Nephron (organoid): Measurements from ENCODE around the gene XCR1.

Experiments used
- H3K27ac Mint-ChIP-seq, 3 experiments: 2 replicates each; pipeline ENCODE4 v1.8.0; 2020; ENCODE audit warnings: mixed read lengths in 3 of 3, mild to moderate bottlenecking in 2 of 3, moderate library complexity in 1 of 3
- H3K27me3 Mint-ChIP-seq: 2 replicates; pipeline ENCODE4 v1.8.0; 2021; ENCODE audit warnings: low read depth, mild to moderate bottlenecking, moderate library complexity, mixed read lengths
- H3K36me3 Mint-ChIP-seq: 2 replicates; pipeline ENCODE4 v1.8.0; 2020; ENCODE audit warnings: low read depth, mixed read lengths
- H3K4me1 Mint-ChIP-seq: 2 replicates; pipeline ENCODE4 v1.8.0; 2020; ENCODE audit warnings: mixed read lengths
- H3K4me3 Mint-ChIP-seq, 3 experiments: 2 replicates each; pipeline ENCODE4 v1.8.0; 2020; ENCODE audit warnings: mild to moderate bottlenecking in 3 of 3, mixed read lengths in 3 of 3, moderate library complexity in 2 of 3
- H3K9me3 Mint-ChIP-seq: 2 replicates; pipeline ENCODE4 v1.8.0; 2020; ENCODE audit warnings: mixed read lengths
- TF ChIP-seq, protein P1 (sequence below), 3 experiments: fragments of 200-600 bp; sonication (generic); IDR thresholded peaks; one replicate each; pipeline ENCODE4 v1.5.0; 2021; ENCODE audit warnings: antibody characterized with exemption in 3 of 3; ENCODE audit not compliant: unreplicated experiment in 3 of 3

XCR1 gene, protein sequence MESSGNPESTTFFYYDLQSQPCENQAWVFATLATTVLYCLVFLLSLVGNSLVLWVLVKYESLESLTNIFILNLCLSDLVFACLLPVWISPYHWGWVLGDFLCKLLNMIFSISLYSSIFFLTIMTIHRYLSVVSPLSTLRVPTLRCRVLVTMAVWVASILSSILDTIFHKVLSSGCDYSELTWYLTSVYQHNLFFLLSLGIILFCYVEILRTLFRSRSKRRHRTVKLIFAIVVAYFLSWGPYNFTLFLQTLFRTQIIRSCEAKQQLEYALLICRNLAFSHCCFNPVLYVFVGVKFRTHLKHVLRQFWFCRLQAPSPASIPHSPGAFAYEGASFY

DNA sequence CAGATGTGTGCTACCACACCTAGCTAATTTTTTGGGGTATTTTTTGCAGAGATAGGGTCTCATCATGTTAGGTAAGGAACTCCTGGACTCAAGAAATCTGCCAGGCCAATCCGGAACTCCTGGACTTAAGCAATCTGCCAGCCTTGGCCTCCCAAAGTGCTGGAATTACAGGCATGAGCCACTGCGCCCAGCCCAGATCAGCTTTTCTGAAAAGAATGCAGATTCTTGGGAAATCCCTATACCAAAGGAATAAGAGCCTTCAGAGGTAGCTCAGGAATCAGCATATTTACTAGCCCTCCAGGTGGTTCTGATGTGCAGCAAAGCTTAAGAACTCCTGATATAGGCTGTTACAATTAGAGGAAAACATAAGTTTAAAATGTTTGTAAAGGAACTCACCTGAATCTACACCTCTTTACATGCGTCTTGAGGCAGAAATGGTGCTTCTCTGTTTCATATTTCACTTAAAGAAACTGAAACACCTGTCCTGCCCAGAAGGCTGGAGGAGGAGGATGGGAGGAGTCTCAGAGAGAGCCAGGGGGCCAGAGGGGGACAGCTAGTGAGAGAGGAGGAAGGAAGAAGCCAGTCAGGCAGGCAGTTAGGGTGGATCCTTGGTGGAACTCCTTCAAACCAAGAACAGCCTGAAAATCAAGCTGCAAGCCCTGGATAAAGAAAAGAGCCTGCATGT is at the start of gene XCR1:
XCR1 (minus strand) TSS at position 463 of the 685 bp plus-strand sequence. CDS start 5,536 bp downstream, outside the sequence.
- Mint-ChIP-seq H3K4me1 (no peaks in the 10 kb centered on the region), H3K27me3 (peaks cover 5% of the 10 kb centered on the region), H3K4me3 (no peak within 1 kb of the TSS), H3K27ac (no peak within 1 kb of the TSS), H3K9me3 (peaks cover 16% of the 10 kb centered on the region), H3K36me3 (no peaks in the 10 kb centered on the region)
- TF ChIP-seq, protein P1, sequence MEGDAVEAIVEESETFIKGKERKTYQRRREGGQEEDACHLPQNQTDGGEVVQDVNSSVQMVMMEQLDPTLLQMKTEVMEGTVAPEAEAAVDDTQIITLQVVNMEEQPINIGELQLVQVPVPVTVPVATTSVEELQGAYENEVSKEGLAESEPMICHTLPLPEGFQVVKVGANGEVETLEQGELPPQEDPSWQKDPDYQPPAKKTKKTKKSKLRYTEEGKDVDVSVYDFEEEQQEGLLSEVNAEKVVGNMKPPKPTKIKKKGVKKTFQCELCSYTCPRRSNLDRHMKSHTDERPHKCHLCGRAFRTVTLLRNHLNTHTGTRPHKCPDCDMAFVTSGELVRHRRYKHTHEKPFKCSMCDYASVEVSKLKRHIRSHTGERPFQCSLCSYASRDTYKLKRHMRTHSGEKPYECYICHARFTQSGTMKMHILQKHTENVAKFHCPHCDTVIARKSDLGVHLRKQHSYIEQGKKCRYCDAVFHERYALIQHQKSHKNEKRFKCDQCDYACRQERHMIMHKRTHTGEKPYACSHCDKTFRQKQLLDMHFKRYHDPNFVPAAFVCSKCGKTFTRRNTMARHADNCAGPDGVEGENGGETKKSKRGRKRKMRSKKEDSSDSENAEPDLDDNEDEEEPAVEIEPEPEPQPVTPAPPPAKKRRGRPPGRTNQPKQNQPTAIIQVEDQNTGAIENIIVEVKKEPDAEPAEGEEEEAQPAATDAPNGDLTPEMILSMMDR (IDR thresholded peaks at IDR 0.05; ENCODE audit: unreplicated experiment in 3 of 3) = no peak

DNA sequence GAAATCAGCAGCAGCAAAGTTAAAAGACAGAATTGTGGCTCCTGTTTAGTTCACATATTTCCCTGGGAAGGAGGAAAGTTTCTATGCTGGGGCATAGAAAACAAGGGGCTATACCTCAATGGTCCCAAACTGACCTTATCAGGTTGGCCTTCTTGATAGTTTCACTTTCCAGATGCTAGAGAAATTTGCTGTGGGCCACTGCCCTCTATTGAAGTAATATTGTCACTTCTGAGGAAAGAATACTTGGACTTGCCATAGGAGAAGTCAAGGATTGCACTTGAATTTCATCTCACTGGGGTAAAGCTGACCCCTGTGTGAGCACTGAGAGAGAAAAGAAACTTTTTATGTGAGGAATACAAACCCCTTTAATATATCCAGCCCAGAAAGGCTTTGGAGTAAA is 49.3 kb upstream of the XCR1 start:
- H3K4me1 Mint-ChIP-seq = peaks cover 24% of the 10 kb centered on the region
- no peaks in the 10 kb centered on the region for H3K27me3 Mint-ChIP-seq
- H3K9me3 Mint-ChIP-seq = peaks cover 8% of the 10 kb centered on the region
- H3K36me3 Mint-ChIP-seq = no peaks in the 10 kb centered on the region
- TF ChIP-seq, protein P1 (IDR thresholded peaks at IDR 0.05; ENCODE audit: unreplicated experiment in 3 of 3) = no peak
- H3K4me3 Mint-ChIP-seq = no peak overlapping the region
- no peak overlapping the region for H3K27ac Mint-ChIP-seq

DNA sequence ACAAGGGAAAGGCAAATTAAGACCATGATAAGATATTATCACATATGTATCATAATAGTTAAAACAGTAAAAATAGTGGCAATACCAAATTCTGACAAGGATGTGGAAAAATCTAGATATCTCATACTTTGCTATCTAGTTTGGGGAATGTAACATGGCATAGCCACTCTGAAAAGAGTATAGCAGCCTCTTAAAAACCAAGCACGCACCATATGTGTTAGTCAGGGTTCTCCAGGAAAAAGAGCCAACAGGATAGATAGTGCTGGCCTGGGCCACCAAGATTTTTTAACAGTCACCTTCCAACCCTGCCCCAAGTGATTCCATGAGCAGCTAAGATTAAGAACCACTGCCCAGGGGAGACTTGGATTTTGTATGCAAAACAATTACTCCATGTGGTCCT is 48.5 kb upstream of the XCR1 start:
- H3K9me3 Mint-ChIP-seq = peaks cover 8% of the 10 kb centered on the region
- TF ChIP-seq, protein P1 (IDR thresholded peaks at IDR 0.05; ENCODE audit: unreplicated experiment in 3 of 3) = no peak
- no peaks in the 10 kb centered on the region for H3K27me3 Mint-ChIP-seq
- peaks cover 17% of the 10 kb centered on the region for H3K4me1 Mint-ChIP-seq
- no peaks in the 10 kb centered on the region for H3K36me3 Mint-ChIP-seq
- H3K27ac Mint-ChIP-seq = no peak overlapping the region
- H3K4me3 Mint-ChIP-seq = no peak overlapping the region

DNA sequence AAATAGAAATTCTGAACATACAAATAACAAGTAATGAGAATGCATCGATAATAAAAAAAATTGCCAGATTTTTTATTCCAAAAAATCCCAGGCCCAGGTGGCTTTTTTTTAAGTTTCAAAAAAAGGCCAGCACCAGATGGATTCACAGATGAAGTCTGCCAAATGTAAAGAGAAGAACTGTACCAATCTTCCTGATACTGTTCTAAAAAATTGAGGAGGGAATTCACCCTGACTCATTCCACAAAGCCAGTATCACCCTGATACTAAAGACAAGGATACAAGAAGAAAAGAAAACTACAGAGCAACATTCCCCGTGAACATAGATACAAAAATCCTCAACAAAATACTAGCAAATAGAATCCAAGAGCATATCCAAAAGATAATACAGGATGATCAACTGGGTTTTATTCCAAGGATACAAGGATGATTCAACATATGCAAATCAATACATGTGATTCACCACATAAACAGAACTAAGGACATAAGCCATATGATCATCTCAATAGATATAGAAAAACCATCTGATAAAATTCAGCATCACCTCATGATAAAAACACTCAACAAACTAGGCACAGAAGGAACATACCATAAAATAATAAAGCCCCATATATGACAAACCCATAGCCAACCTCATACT is 44.1 kb upstream of the XCR1 start:
- H3K4me1 Mint-ChIP-seq = peaks cover under 1% of the 10 kb centered on the region
- H3K27me3 Mint-ChIP-seq = no peaks in the 10 kb centered on the region
- peaks cover 8% of the 10 kb centered on the region for H3K9me3 Mint-ChIP-seq
- no peak overlapping the region for H3K27ac Mint-ChIP-seq
- no peaks in the 10 kb centered on the region for H3K36me3 Mint-ChIP-seq
- no peak overlapping the region for H3K4me3 Mint-ChIP-seq
- TF ChIP-seq, protein P1 (IDR thresholded peaks at IDR 0.05; ENCODE audit: unreplicated experiment in 3 of 3) = no peak

DNA sequence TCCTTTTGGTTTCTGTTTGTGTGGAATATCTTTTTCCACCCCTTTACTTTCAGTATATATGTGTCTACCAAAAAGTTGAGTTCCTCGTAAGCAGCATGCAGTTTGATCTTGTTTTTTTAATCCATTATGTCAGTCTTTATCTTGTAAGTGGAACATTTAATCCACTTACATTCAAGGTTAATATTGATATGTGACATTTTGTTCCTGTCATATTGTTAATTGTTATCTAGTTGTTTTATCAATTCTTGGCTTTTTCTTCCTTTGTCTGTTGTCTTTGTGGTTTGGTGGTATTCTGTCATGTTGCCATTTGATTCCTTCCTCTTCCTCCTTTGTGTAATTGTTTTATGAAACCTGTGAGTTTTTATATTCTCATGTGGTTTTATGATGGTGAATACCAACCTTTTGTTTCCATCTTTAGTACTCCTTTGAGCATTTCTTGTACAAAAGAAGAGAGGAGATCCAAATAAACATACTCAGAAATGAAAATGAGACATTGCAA is 43.4 kb upstream of the XCR1 start:
- peaks cover 8% of the 10 kb centered on the region for H3K9me3 Mint-ChIP-seq
- TF ChIP-seq, protein P1 (IDR thresholded peaks at IDR 0.05; ENCODE audit: unreplicated experiment in 3 of 3) = no peak
- H3K4me1 Mint-ChIP-seq = peaks cover 7% of the 10 kb centered on the region
- no peak overlapping the region for H3K27ac Mint-ChIP-seq
- no peak overlapping the region for H3K4me3 Mint-ChIP-seq
- no peaks in the 10 kb centered on the region for H3K36me3 Mint-ChIP-seq
- H3K27me3 Mint-ChIP-seq = no peaks in the 10 kb centered on the region
